ENCODE measurements around the gene SV2B.

- TF ChIP-seq POLR2AphosphoS5 (IDR thresholded peaks at IDR 0.05; ENCODE audit: low read depth) (no peak), CTCF (conservative IDR thresholded peaks at IDR 0.05; ENCODE audit: low read depth in 2 of 2) (no peak), EZH2phosphoT487 (IDR thresholded peaks at IDR 0.05; ENCODE audit: unreplicated experiment) (no peak), EZH2 (IDR thresholded peaks at IDR 0.05; ENCODE audit: low read depth, unreplicated experiment) (no peak), REST (IDR thresholded peaks at IDR 0.05; ENCODE audit: unreplicated experiment) (no peak), ETS1 (IDR thresholded peaks at IDR 0.05) (no peak), ZNF462 (CRISPR knock-in tag; IDR thresholded peaks at IDR 0.05) (no peak), STAT1 (IDR thresholded peaks at IDR 0.05; ENCODE audit: unreplicated experiment) (no peak), CREB1 (CRISPR knock-in tag; IDR thresholded peaks at IDR 0.05; ENCODE audit: low read depth) (no peak), JUNB (IDR thresholded peaks at IDR 0.05; ENCODE audit: unreplicated experiment) (no peak), ZNF331 (CRISPR knock-in tag; IDR thresholded peaks at IDR 0.05; ENCODE audit: low read depth) (no peak)
Measured at GRCh38 chr15:91308199-91308598, 208.1 kb downstream of the SV2B start.
